WTC11 (cell line): Measurements from ENCODE around the gene TSPAN9.

Experiments
- CTCF ChIP-seq: fragments of 200-600 bp; IDR thresholded peaks from 2 replicates; pipeline ENCODE4 v1.8.0; 2022; ENCODE audit warnings: antibody characterized with exemption
- USF2 ChIP-seq: sonication (generic); formaldehyde crosslinking; IDR thresholded peaks from 2 replicates; pipeline ENCODE4 v1.8.1; 2023; ENCODE audit warnings: mild to moderate bottlenecking, missing genetic modification reagents, moderate library complexity

GRCh38 chr12:3149515-3150307 lies 72.5 kb downstream of the TSPAN9 start:
- TF ChIP-seq CTCF, result no peak
- no peak for TF ChIP-seq USF2 (CRISPR knock-in tag)
